Tibial nerve (tissue), 3 donors: ENCODE results near the gene PRM1.

Experiments
- CTCF ChIP-seq, 5 experiments: fragments of 200-600 bp in 3 of 5; fragments of 450-650 bp in 2 of 5; sonication (generic) in 3 of 5; IDR thresholded peaks; one replicate each; pipeline ENCODE4 v1.5.1; 2016 to 2019; ENCODE audit warnings: antibody characterized with exemption in 5 of 5, mild to moderate bottlenecking in 3 of 5, moderate library complexity in 2 of 5
- POLR2A ChIP-seq, 2 donors: fragments of 450-650 bp; IDR thresholded peaks; one replicate each; pipeline ENCODE4 v1.6.1; 2017; ENCODE audit warnings: antibody characterized with exemption in 2 of 2, mild to moderate bottlenecking in 2 of 2, moderate library complexity in 2 of 2

- TF ChIP-seq POLR2A (IDR thresholded peaks at IDR 0.05) (no peak), CTCF (IDR thresholded peaks at IDR 0.05) (no peak)
These were observed 35.3 kb upstream of the PRM1 start for GRCh38 chr16:11316331-11317015.
